ENCODE results near the gene SYT9. TPM values are rescaled to one million over a fixed set of nuclear protein-coding genes. Genes with fewer than 3 reads are reported as not detected.

The SYT9 gene
- total and polyA plus RNA-seq, 10 of the 15 experiments (the other 5 are each of a cell fraction or from before 2014, with no cell fraction given), result 0.03 TPM; not detected in 9

DNA sequence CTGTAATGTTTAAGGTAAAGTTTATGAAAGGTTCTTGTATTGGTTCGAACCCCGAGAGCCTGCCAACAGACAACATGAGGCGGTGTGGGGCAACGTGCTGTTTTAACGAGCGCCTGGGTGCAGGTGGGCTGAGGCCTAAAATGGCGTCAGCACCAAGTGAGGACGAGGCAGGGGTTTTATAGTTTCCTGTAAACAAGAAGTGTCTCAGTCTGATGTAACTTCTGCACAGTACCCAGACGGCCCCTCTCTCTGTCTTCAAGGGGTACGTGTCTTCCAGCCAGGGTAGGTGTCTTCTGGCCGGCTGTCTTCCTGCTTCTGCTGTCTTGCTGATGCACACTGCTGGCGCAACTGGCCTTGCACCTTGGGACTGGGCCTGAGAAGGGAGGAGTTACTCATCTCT lies 264.8 kb downstream of the SYT9 start (continued):
- TF ChIP-seq, protein P1, sequence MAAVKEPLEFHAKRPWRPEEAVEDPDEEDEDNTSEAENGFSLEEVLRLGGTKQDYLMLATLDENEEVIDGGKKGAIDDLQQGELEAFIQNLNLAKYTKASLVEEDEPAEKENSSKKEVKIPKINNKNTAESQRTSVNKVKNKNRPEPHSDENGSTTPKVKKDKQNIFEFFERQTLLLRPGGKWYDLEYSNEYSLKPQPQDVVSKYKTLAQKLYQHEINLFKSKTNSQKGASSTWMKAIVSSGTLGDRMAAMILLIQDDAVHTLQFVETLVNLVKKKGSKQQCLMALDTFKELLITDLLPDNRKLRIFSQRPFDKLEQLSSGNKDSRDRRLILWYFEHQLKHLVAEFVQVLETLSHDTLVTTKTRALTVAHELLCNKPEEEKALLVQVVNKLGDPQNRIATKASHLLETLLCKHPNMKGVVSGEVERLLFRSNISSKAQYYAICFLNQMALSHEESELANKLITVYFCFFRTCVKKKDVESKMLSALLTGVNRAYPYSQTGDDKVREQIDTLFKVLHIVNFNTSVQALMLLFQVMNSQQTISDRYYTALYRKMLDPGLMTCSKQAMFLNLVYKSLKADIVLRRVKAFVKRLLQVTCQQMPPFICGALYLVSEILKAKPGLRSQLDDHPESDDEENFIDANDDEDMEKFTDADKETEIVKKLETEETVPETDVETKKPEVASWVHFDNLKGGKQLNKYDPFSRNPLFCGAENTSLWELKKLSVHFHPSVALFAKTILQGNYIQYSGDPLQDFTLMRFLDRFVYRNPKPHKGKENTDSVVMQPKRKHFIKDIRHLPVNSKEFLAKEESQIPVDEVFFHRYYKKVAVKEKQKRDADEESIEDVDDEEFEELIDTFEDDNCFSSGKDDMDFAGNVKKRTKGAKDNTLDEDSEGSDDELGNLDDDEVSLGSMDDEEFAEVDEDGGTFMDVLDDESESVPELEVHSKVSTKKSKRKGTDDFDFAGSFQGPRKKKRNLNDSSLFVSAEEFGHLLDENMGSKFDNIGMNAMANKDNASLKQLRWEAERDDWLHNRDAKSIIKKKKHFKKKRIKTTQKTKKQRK (IDR thresholded peaks at IDR 0.05; ENCODE audit: low read depth, low read length), result no peak
- TF ChIP-seq, protein P2, sequence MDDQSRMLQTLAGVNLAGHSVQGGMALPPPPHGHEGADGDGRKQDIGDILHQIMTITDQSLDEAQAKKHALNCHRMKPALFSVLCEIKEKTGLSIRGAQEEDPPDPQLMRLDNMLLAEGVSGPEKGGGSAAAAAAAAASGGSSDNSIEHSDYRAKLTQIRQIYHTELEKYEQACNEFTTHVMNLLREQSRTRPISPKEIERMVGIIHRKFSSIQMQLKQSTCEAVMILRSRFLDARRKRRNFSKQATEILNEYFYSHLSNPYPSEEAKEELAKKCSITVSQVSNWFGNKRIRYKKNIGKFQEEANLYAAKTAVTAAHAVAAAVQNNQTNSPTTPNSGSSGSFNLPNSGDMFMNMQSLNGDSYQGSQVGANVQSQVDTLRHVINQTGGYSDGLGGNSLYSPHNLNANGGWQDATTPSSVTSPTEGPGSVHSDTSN (IDR thresholded peaks at IDR 0.05; ENCODE audit: insufficient replicate concordance, low read depth, low read length), result no peak
- TF ChIP-seq, protein P3, sequence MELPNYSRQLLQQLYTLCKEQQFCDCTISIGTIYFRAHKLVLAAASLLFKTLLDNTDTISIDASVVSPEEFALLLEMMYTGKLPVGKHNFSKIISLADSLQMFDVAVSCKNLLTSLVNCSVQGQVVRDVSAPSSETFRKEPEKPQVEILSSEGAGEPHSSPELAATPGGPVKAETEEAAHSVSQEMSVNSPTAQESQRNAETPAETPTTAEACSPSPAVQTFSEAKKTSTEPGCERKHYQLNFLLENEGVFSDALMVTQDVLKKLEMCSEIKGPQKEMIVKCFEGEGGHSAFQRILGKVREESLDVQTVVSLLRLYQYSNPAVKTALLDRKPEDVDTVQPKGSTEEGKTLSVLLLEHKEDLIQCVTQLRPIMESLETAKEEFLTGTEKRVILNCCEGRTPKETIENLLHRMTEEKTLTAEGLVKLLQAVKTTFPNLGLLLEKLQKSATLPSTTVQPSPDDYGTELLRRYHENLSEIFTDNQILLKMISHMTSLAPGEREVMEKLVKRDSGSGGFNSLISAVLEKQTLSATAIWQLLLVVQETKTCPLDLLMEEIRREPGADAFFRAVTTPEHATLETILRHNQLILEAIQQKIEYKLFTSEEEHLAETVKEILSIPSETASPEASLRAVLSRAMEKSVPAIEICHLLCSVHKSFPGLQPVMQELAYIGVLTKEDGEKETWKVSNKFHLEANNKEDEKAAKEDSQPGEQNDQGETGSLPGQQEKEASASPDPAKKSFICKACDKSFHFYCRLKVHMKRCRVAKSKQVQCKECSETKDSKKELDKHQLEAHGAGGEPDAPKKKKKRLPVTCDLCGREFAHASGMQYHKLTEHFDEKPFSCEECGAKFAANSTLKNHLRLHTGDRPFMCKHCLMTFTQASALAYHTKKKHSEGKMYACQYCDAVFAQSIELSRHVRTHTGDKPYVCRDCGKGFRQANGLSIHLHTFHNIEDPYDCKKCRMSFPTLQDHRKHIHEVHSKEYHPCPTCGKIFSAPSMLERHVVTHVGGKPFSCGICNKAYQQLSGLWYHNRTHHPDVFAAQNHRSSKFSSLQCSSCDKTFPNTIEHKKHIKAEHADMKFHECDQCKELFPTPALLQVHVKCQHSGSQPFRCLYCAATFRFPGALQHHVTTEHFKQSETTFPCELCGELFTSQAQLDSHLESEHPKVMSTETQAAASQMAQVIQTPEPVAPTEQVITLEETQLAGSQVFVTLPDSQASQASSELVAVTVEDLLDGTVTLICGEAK (IDR thresholded peaks at IDR 0.05; ENCODE audit: borderline replicate concordance), result no peak
- TF ChIP-seq, protein P4, sequence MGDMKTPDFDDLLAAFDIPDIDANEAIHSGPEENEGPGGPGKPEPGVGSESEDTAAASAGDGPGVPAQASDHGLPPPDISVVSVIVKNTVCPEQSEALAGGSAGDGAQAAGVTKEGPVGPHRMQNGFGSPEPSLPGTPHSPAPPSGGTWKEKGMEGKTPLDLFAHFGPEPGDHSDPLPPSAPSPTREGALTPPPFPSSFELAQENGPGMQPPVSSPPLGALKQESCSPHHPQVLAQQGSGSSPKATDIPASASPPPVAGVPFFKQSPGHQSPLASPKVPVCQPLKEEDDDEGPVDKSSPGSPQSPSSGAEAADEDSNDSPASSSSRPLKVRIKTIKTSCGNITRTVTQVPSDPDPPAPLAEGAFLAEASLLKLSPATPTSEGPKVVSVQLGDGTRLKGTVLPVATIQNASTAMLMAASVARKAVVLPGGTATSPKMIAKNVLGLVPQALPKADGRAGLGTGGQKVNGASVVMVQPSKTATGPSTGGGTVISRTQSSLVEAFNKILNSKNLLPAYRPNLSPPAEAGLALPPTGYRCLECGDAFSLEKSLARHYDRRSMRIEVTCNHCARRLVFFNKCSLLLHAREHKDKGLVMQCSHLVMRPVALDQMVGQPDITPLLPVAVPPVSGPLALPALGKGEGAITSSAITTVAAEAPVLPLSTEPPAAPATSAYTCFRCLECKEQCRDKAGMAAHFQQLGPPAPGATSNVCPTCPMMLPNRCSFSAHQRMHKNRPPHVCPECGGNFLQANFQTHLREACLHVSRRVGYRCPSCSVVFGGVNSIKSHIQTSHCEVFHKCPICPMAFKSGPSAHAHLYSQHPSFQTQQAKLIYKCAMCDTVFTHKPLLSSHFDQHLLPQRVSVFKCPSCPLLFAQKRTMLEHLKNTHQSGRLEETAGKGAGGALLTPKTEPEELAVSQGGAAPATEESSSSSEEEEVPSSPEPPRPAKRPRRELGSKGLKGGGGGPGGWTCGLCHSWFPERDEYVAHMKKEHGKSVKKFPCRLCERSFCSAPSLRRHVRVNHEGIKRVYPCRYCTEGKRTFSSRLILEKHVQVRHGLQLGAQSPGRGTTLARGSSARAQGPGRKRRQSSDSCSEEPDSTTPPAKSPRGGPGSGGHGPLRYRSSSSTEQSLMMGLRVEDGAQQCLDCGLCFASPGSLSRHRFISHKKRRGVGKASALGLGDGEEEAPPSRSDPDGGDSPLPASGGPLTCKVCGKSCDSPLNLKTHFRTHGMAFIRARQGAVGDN (IDR thresholded peaks at IDR 0.05), result peak; percentile 44; the same call in 1 of the 2 replicates
- TF ChIP-seq TARDBP (IDR thresholded peaks at IDR 0.05; ENCODE audit: borderline replicate concordance) (no peak), POLR2A (IDR thresholded peaks at IDR 0.05; ENCODE audit: low read depth, low read length) (no peak), ZNF207 (IDR thresholded peaks at IDR 0.05; ENCODE audit: borderline replicate concordance) (no peak), MXI1 (IDR thresholded peaks at IDR 0.05; ENCODE audit: low read depth, low read length) (no peak), FOS (IDR thresholded peaks at IDR 0.05; ENCODE audit: borderline replicate concordance, extremely low read depth, insufficient read length) (no peak)
- TF ChIP-seq, protein P5, sequence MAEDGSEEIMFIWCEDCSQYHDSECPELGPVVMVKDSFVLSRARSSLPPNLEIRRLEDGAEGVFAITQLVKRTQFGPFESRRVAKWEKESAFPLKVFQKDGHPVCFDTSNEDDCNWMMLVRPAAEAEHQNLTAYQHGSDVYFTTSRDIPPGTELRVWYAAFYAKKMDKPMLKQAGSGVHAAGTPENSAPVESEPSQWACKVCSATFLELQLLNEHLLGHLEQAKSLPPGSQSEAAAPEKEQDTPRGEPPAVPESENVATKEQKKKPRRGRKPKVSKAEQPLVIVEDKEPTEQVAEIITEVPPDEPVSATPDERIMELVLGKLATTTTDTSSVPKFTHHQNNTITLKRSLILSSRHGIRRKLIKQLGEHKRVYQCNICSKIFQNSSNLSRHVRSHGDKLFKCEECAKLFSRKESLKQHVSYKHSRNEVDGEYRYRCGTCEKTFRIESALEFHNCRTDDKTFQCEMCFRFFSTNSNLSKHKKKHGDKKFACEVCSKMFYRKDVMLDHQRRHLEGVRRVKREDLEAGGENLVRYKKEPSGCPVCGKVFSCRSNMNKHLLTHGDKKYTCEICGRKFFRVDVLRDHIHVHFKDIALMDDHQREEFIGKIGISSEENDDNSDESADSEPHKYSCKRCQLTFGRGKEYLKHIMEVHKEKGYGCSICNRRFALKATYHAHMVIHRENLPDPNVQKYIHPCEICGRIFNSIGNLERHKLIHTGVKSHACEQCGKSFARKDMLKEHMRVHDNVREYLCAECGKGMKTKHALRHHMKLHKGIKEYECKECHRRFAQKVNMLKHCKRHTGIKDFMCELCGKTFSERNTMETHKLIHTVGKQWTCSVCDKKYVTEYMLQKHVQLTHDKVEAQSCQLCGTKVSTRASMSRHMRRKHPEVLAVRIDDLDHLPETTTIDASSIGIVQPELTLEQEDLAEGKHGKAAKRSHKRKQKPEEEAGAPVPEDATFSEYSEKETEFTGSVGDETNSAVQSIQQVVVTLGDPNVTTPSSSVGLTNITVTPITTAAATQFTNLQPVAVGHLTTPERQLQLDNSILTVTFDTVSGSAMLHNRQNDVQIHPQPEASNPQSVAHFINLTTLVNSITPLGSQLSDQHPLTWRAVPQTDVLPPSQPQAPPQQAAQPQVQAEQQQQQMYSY (CRISPR knock-in tag; IDR thresholded peaks at IDR 0.05), result no peak
- TF ChIP-seq, protein P6, sequence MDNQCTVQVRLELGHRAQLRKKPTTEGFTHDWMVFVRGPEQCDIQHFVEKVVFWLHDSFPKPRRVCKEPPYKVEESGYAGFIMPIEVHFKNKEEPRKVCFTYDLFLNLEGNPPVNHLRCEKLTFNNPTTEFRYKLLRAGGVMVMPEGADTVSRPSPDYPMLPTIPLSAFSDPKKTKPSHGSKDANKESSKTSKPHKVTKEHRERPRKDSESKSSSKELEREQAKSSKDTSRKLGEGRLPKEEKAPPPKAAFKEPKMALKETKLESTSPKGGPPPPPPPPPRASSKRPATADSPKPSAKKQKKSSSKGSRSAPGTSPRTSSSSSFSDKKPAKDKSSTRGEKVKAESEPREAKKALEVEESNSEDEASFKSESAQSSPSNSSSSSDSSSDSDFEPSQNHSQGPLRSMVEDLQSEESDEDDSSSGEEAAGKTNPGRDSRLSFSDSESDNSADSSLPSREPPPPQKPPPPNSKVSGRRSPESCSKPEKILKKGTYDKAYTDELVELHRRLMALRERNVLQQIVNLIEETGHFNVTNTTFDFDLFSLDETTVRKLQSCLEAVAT (IDR thresholded peaks at IDR 0.05), result peak; percentile 94

All from GM12878 (cell line).